GM19397 (cell line): ENCODE results near the gene MED4.
A peak's percentile ranks its signal among the peaks of the same experiment; 100 is the strongest.

Experiments used
- ATAC-seq: cut with Tn5 transposase; IDR thresholded peaks from one replicate; pipeline ENCODE4 v1.9.1; 2021; ENCODE audit warnings: mild to moderate bottlenecking, moderate library complexity; ENCODE audit not compliant: unreplicated experiment

The MED4 gene

GRCh38 chr13:48094781-48095502, at the start of gene MED4:
Gene MED4 (minus strand): TSS chr13:48095104. CDS start chr13:48095078, 26 bp downstream.
- peak; percentile 97 for ATAC-seq

GRCh38 chr13:48144413-48145035, 49.6 kb upstream of the MED4 start:
- no peak for ATAC-seq

- ATAC-seq: peak; percentile 67
Measured at GRCh38 chr13:48142436-48142835, 47.5 kb upstream of the MED4 start.

- no peak for ATAC-seq
Measured at GRCh38 chr13:48138270-48138669, 43.4 kb upstream of the MED4 start.

GRCh38 chr13:48132961-48133360, 38.1 kb upstream of the MED4 start:
- ATAC-seq: no peak

- ATAC-seq: no peak
Measured at GRCh38 chr13:48131533-48131932, 36.6 kb upstream of the MED4 start.

- no peak for ATAC-seq
Measured at GRCh38 chr13:48126944-48127830, 32.3 kb upstream of the MED4 start.

GRCh38 chr13:48125794-48126228, 30.9 kb upstream of the MED4 start:
- ATAC-seq: no peak

GRCh38 chr13:48123812-48124211, 28.9 kb upstream of the MED4 start:
- no peak for ATAC-seq

- no peak for ATAC-seq
Measured at GRCh38 chr13:48121733-48122132, 26.8 kb upstream of the MED4 start.

GRCh38 chr13:48120241-48120640, 25.3 kb upstream of the MED4 start:
- ATAC-seq: no peak

GRCh38 chr13:48118030-48118429, 23.1 kb upstream of the MED4 start:
- no peak for ATAC-seq

GRCh38 chr13:48116808-48117207, 21.9 kb upstream of the MED4 start:
- ATAC-seq: no peak

- ATAC-seq: no peak
Measured at GRCh38 chr13:48113756-48114130, 18.8 kb upstream of the MED4 start.

- no peak for ATAC-seq
Measured at GRCh38 chr13:48112896-48113755, 18.2 kb upstream of the MED4 start.

GRCh38 chr13:48110931-48111721, 16.2 kb upstream of the MED4 start:
- ATAC-seq: no peak

GRCh38 chr13:48110132-48110868, 15.4 kb upstream of the MED4 start:
- ATAC-seq: no peak

- ATAC-seq: no peak
Measured at GRCh38 chr13:48108106-48108505, 13.2 kb upstream of the MED4 start.

- no peak for ATAC-seq
Measured at GRCh38 chr13:48097793-48098192, 2.9 kb upstream of the MED4 start.
